Measurements from ENCODE around the gene BROX.
A peak's percentile ranks its signal among the peaks of the same experiment; 100 is the strongest.
"Not testable (repeated sequence)": the region's sequence is repeated elsewhere in the genome, so short reads cannot be mapped to it uniquely, and the experiment has no call there.

BROX gene, protein sequence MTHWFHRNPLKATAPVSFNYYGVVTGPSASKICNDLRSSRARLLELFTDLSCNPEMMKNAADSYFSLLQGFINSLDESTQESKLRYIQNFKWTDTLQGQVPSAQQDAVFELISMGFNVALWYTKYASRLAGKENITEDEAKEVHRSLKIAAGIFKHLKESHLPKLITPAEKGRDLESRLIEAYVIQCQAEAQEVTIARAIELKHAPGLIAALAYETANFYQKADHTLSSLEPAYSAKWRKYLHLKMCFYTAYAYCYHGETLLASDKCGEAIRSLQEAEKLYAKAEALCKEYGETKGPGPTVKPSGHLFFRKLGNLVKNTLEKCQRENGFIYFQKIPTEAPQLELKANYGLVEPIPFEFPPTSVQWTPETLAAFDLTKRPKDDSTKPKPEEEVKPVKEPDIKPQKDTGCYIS

DNA sequence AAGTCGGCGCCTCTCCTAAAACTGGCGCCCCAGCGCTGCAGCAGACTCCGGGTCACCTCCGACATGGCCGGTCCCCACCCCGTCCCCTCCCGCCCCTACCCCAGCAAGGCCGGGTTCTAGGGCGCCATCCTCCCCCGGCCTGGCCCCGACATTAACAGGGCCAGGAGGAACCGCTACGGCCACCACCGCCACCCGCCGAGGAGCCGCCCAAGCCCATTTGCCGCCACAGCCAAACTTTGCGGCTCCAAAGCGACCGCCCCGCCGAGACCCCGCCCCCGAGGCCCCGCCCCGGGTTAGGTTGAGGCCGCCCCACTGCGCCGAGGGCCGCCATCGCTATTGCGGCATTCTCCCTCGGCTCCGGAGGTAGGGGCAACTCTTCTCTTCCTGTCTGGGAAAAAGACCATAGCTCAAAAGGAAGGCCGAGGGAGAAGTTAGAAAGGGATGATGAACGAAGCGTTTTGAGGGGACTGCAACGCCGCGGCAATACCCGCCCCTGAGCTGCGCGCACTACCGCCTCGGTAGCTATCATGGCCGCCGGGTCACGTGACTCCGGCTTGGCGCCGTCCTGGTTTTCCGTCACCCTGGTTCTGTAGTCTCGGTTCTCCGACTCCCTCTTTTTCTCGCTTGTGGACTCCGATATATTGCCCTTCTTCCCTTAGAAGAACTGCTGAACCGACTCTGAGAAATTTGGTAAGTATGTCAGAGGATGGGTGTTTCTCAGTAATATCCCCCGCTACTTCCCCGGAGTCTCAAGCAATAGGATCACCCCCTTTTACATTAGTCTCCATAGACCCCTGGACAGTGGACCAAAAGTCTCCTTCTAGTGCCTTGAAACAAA is at the start of gene BROX, which contains the start of gene AIDA:
BROX (plus strand) TSS at position 312 of the 838 bp plus-strand sequence. CDS start 3,136 bp downstream, outside the sequence.
AIDA (minus strand) TSS at position 239 of the 838 bp plus-strand sequence; CDS start at position 65, 174 bp downstream.
- DNase-seq: peak; percentile 88

GRCh38 chr1:222663431-222663934 is 48.9 kb upstream of the BROX start:
- no peak for DNase-seq

- DNase-seq: peak; percentile 51
Measured at GRCh38 chr1:222665964-222666363, 46.4 kb upstream of the BROX start.

- not testable (repeated sequence) for DNase-seq
Measured at GRCh38 chr1:222668184-222668583, 44.2 kb upstream of the BROX start.

- DNase-seq: not testable (repeated sequence)
Measured at GRCh38 chr1:222669107-222669506, 43.3 kb upstream of the BROX start.

DNA sequence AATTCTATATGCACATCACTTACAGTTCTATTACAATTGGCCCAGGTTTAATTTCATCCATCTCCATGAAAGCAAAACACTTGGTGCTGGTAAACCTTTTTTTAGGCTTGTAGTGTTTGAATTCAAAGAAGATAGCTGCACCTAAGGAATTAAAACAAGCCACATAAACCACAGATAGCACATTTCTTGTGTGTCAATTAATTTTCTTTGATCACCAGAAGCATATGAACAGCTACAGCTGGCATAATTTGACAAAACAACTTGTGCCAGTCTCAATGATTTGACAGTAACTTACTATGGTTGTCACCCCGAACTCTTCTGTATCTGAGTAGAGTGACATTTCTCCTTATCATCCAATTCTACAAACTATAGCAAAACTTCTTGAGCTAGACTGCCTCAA is 42.3 kb upstream of the BROX start:
- DNase-seq: no peak

DNA sequence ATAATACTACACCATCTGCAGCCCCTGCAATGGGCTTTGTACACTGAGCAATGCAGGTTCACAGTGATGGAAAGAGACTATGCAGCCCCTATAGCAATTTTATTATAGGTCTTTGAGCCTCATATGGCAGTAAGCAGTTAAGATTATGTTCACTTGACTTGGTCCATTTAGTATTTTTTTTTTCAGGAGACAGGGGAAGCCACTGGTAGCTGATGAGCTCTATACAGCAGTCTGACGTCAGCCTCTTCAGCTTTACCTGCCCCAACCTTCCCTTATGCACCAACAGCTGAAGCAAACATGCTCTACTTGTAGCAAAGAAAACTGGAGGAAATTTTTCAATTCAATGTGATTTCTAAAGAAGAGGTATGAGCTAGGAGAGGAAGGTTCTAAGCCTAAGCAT is 32.3 kb upstream of the BROX start:
- DNase-seq: no peak

GRCh38 chr1:222691016-222691415 is 21.3 kb upstream of the BROX start:
- no peak for DNase-seq

- no peak for DNase-seq
Measured at GRCh38 chr1:222694927-222695326, 17.4 kb upstream of the BROX start.

DNA sequence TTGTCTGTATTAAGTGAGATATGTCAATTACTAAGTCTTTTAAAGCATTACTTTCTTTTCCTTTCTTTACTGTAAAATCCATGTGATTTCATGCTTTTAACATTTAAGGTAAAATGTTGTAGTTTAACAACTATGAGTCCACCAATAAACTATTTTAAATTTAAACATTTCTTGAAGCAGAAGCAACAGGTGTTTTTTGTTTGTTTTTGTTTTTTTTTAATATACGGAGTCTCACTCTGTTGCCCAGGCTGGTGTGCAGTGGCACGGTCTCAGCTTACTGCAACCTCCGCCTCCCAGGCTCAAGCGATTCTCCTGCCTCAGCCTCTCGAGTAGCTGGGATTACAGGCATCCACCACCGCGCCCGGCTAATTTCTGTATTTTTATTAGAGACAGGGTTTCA is 15.6 kb upstream of the BROX start:
- DNase-seq: no peak

DNA sequence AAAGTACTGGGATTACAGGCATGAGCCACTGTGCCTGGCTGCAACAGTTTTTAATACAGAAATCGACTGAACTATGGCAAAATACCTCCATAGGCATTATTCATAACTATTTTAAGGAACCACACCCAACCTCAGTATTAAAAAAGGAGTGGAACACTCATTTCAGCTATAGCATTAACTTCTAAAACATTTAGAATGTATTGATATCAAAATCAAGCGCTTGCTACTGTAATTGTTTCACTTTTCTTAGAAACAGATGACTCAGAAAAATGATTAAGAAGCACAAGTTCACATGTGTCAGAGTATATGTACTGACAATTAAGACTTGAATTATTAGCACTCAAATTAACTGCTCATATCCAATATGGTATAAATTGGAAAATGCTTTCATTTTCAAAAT is 15.2 kb upstream of the BROX start:
- no peak for DNase-seq

- no peak for DNase-seq
Measured at GRCh38 chr1:222697826-222698225, 14.5 kb upstream of the BROX start.

- no peak for DNase-seq
Measured at GRCh38 chr1:222702210-222702609, 10.2 kb upstream of the BROX start.

- no peak for DNase-seq
Measured at GRCh38 chr1:222704260-222704659, 8.1 kb upstream of the BROX start.

GRCh38 chr1:222706815-222707214 is 5.5 kb upstream of the BROX start:
- DNase-seq: no peak

DNA sequence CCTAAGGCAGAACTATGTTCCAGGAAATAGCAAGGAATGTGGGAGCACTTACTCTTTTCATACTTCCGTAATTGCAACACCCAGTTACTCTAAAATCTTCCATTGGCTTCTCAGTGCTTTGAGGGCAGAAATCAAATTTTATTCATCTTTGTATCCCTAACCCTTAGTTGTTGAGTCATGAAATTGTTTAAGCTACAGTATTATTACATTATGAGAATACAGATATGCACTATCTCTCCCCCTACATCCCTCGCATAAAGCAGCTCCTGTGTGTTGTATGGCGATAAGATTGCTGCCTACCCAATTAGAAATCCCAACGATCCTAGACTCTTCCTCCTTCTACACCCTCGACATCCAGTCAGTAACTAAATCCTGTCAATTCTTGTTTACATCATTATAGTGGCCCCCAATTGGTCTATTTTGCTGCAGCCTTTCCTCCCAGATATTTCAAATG is 2.6 kb upstream of the BROX start:
- DNase-seq: peak; percentile 8

- DNase-seq: peak; percentile 86
Measured at GRCh38 chr1:222711319-222712252, 778 bp upstream of the BROX start.

DNA sequence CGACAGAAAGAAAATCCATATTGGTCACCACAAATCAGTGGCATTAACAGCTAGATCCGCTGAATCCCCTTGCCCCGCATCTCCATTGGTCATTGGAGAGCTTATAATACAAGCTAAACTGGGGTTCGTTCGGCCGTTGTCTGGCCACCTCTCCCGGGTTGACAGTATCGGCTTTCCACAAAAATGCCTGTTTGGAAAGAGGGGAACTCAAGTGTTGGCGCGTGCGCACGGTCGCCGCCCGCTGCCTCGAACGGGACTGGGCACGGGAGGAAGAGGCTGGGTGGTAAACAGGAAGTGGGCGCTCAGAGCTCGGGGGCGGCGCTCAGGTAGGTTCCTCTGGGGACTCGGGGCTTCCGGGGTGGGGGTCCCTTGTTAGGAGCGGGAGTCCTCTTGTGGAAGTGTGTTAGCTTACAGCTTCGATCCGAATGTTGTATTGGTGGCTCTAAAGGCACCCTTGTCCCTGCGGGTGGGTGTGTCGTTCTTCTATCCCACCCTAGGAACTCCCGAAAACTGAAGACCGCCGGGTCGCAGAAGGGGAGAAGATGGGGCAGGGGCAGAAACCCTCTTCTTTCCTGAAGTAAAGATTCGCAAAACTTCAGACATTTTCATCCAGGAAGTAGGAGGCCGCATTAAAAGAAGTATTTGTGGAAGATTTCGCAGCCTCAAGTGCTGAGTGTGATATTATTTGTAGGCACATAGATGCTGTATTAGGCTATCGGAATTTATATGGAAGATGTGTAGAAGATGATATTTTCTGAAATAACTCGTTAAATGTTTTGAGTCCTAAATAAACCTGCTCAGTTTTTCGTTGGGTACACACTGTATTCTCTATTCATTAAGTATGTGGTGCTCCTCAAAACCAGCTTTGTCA is 962 bp downstream of the BROX start:
- DNase-seq: peak; percentile 94

DNA sequence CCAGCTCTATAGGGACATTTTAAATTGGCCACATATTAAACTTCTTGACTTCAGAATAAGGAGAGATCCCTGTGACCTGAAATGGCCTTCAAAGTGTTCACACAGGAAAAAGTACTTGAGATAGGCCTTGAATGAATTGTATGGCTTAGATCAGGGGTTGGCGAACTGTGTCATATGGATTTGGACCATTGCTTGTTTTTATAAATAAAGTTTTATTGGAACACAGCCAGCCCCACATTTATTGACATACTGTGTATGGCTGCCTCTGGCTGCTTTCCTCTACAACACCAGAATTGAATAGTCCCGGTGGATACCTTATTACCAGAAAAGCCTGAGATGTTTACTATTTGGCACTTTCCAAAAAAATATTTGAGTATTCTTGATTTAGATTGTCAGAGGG is 4.0 kb downstream of the BROX start:
- no peak for DNase-seq

GRCh38 chr1:222728746-222729145 is 16.4 kb downstream of the BROX start:
- DNase-seq: no peak

GRCh38 chr1:222730866-222731265 is 18.5 kb downstream of the BROX start:
- no peak for DNase-seq

Data from EL (cell line).